Right lobe of liver (tissue), 4 donors: ENCODE data around the gene TAS2R42.

ENCODE experiments used
- CTCF ChIP-seq, 4 donors: fragments of 200-600 bp in 3 of 4; fragments of 450-650 bp in 1 of 4; IDR thresholded peaks; one replicate each; pipeline versions ENCODE4 v1.5.1 to v1.8.0; 2016 to 2022; ENCODE audit warnings: antibody characterized with exemption in 4 of 4, mild to moderate bottlenecking in 2 of 4
- POLR2A ChIP-seq: fragments of 450-650 bp; IDR thresholded peaks from one replicate; pipeline ENCODE4 v1.6.1; 2017; ENCODE audit warnings: antibody characterized with exemption, mild to moderate bottlenecking
- donor health status: DM: no; HTN: no; CAD: no.
- donor health status: DM: no; HTN: no; CAD: no.
- donor health status: DM: no; HTN: yes; CAD: no.

- TF ChIP-seq CTCF (IDR thresholded peaks at IDR 0.05) (no peak), POLR2A (no peak)
These were observed 50.7 kb downstream of the TAS2R42 start for GRCh38 chr12:11136075-11136474.
